NCI-H345 (cell line): ENCODE results near the gene BOK.
A peak's percentile ranks its signal among the peaks of the same experiment; 100 is the strongest.
"Not testable (repeated sequence)": the region's sequence is repeated elsewhere in the genome, so short reads cannot be mapped to it uniquely, and the experiment has no call there.

Experiments
- DNase-seq: peaks from one replicate; lab custom pipeline; 2025; lab: John Stamatoyannopoulos, UW

Gene BOK

DNA sequence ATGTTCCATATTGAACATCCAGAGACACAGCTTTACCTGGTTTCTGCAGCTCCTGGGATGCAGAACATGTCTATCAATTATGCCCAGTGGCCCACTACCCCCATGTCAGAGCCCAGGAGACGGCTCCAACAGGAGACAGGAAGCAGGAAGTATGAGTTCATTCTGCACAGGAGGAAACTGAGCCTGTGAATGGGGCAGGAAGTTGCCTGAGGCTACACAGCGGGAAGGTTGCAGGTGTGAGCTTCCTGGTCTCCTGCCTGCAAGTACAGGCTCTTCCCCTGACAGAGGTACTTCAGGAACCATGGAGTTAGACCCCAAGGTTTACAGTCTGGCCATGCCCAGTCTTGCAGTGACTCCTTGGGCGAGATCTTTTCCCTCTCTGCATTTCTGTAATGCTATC, 2.8 kb upstream of the BOK start:
- no peak for DNase-seq

DNA sequence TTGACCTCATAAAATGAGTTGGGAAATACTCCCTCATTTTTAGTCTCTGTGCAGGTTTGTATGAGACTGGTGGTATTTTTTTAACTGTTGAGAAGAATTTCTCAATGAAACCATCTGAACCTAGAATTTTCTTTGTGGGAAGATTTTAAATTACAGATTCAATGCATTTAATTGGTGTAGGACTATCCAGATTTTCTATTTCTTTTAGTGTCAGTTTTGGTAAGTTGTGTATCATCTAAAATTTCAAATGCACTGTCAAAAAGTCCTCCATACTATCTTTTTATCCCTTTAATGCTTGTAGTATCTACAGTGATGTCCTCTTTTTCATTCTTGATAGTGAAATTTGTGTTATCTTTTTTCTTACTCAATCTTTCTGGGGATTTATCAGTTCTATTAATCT, 1.8 kb upstream of the BOK start:
- no peak for DNase-seq

DNA sequence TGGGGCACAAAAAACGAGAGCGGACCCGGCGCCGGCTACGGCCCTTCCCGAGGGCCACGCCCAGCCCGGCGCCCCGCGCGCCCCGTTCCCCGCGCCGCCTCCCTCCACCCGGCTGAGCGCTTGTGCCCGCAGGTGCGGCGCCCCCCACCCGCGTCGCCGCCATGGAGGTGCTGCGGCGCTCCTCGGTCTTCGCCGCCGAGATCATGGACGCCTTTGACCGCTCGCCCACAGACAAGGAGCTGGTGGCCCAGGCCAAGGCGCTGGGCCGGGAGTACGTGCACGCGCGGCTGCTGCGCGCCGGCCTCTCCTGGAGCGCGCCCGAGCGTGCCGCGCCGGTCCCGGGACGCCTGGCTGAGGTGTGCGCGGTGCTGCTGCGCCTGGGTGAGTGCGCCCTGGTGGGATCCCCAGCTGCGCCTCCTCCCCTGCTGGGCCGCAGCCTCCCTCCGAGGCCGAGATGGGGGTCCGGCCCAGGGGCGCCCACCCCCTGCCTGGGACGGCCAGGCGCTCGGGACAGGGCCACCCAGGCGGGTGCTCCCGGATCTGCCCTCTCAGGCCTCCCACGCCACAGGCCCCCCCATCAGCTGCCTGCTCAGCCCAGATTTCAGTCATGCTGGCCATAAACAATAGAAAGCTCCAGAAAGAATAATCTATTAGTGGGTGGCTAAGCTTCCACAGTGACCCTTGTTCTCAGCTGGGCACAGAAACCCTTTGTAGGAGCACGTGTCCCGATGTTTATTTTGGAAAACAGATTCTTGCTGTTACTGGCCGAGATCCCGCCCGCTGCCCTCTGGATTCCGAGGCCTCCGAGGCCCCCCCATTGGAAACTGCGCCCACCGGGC, 997 bp downstream of the BOK start:
- DNase-seq = peak; percentile 13

DNA sequence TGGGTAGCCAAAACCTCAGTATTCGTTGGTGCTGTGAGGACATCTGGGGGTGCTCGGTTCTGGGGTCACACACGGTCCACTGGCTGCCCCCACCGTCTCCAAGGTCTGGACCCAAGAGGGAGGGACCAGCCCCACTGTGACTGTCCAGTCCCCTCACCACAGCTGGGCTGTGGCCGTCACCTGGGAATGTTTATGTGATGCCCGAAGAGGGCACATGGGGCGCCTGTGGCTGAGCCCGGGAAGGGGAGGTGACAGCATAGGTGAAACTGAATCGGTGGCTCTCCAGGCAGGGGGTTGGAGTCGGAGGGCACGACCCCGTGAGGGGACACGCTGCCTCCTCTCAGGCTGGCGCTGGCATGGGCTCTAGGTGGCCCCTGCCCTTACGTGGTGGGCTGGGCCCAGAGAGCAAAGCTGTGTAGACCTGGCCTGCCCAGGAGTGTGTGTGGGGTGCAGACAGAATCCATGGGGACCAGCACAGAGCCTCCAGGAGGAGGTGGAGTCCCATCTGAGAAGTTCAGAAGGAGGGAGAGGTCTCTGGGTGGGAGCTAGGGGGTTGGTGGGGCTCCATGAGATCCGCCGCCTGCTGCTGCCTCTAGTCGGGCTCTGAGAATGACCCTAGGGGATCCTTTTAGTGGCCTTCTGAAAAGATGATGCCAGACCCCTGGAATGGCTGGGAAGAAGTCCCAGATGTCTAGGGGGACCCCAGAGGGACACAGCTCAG, 1.8 kb downstream of the BOK start:
- no peak for DNase-seq

DNA sequence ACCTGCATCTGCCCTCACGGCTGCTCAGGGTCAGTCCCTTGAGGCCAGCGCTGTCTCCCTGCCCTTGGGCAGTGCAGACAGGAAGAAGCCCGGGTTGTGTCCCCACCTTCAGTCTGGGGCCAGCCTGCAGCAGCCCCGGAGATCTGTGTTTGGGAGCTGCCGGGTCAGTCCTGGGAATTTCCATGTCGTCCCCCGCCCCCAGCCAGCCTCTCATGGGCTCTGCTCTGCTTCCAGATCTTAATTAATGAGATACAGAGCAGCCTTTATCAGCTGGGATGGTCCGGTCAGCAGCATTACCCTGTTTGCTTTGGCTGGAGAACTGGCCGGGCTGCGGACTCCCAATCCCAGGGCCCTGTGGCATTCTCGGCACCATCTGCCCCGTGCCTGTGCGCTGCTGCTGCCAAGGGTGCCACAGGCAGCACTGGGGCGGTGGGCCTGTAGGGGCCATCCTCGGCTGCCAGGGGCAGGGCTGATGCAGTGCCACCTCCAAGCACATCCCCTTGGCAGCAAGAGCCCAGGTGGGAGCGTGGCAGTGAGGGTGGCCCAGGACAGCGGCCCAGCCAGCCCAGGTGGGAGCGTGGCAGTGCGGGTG, 2.4 kb downstream of the BOK start:
- no peak for DNase-seq

DNA sequence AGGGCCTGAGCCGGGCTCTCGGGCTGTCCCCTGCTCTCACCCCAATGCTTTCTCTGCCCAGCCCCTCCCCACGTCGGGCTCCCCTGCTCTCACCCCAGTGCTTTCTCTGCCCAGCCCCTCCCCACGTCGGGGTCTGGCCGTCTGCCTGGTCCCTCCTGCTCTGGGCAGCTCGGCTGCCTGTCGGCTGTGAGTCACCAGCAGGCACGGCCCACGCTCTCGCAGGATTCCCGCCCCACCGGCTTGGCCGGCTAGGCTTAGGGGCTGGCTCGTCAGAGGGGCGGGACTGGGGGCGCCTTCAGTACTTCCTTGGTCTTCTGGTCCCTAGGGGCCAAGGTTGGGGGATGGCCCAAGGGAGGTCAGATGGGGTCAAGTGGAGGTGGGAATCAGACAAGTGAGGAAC, 3.3 kb downstream of the BOK start:
- no peak for DNase-seq

DNA sequence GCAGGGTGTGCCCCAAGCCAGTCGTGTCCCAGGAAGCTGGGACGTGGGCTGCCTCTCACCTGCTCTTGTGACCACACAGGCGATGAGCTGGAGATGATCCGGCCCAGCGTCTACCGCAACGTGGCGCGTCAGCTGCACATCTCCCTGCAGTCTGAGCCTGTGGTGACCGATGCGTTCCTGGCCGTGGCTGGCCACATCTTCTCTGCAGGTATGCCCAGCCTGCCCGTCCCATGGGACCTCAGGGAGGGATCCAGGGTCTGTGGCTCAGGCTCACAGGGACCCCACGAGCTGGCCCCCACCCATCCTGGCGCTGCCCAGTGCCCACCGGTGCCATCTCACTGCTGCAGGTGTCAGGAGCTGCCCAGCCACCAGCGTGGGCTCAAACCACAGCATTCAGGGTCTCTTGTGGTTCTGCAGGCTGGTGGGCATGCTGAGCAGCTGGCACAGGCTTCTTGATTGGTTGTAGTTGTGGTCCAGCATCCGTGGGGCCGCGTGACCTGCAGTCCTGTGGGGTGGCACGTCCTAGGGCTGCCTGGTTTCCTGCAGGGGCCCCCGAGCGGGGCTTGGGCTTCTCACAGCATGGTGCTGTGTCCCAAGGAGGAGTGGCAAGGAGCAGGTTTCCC, 3.8 kb downstream of the BOK start:
- no peak for DNase-seq

DNA sequence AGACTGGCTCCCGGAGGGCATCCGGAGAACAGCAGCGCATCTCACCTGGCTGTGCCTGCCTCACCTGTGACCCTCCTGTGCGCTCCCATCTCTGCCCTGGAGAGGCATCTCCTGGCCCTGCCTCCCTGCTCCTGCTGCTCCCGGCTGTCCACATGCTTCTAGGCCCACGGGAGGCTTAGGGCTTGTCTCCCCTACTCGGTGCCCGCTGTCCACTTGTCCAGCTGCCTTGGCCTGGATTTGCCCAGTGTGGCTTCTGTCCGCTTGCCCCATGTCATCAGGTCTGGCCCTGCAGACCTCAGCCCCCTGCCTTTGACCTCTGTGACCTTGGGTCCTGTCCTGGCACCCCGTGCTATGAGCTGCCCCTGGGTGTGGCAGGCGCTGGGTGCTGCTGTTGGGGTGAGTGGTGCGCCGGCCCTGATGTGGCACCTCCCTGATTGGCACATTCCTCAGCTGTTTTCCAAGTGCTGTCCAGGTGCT, 4.5 kb downstream of the BOK start:
- no peak for DNase-seq

DNA sequence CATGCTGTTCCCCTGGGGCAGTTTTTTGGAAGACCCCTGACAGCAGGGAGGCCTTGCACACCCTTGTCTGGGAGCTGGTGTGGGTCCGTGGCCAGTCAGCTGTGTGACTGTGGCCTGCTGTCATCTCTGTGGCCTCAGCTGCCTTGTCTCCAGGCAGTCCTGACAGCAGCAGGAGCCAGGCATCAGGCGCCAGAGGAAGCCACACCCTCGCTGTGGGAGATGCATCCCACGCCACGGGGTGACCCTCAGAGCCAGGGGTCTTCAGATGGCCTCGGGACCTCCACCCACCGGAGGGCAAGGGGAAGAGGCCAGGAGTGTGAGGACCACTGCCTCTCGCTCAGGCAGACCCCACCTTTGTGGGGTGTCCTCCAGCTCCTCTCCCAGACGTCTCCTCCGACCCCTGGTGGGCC, 5.0 kb downstream of the BOK start:
- DNase-seq = no peak

DNA sequence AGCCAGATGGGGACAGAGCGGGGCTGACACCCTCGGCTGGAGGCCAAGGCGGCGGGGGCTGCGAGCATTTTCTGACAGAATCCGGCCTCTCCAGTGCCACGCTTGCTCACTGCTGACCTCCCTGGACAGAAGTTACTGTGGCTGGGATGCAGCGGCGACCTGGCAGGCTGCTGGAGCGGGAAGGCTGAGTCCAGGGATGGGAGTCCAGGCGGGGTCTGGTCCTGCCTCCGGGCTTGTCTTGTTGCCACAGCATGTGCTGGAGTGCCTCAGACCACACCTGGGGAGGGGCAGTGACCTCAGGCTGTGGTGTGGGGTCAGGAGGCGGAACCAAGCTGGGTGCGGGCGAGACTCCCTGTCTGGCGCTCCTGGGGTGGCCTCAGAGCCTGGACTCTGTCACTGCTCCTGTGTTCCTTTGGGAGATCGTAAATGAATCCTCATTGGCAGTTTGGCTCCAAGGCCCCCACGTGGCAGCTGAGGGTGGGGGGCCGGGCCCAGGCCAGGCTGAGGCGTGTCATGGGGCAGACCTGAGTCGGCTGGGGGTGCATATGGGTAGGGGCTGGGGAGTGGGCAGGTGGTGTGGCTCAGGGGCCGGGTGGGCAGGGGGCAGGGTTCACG, 5.5 kb downstream of the BOK start:
- no peak for DNase-seq

DNA sequence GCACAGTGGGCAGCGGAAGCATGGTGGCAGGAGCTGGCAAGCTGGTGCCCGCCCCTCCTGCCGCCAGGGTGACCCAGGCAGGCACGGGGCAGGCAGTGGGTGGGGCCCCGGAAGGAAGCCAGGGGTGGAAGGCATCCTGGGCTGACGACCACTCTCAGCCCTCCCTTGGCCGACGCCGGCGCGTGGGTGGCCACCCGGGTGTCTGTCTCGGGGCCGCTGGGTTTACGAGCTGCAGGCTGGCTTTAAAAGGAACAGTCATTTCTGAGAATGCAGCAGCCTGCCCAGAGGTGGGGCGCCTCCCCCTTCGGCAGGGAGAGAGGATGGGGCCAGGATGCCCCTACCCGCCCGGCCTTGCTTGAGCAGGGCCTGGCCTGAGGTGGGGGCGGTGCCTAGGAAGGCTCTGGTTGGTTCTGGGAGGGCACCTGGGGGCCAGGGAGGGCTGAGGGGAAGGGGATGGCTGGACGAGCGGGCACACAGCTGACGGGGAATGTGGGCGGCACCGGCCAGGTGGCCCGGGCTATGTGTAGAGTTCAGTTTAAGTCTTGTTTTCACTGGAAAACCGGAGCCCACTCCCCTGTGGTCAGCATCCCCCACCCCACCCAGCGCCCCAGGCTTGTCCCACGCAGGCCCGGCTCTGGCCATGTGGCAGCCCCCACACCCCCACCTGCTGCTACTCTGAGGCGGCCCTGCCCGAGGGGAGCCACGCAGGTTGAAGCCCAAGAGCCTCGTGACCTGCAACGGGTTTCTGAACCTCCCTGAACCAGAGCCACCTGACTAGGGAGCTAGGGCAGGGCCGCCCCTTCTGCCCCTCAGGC, 6.3 kb downstream of the BOK start:
- no peak for DNase-seq

DNA sequence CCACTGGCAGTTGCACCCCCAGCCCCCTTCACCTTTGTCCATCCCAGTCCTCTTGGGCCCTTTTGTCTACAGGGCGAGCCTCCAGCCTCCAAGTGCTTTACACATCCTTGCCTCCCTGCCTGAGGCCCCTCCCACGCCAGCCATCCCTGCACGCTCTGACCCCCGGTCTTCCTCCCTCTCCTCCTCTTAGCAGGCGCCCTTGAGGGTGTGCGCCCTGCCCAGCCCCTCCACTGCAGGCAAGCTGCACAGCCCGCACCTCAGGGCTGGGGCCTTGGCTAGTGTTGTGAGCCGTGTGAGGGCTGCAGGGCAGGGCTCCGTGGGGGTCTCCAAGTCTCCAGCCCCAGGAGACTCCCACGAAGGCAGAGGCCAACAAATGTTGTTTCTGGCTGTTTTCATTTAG, 6.9 kb downstream of the BOK start:
- no peak for DNase-seq

DNA sequence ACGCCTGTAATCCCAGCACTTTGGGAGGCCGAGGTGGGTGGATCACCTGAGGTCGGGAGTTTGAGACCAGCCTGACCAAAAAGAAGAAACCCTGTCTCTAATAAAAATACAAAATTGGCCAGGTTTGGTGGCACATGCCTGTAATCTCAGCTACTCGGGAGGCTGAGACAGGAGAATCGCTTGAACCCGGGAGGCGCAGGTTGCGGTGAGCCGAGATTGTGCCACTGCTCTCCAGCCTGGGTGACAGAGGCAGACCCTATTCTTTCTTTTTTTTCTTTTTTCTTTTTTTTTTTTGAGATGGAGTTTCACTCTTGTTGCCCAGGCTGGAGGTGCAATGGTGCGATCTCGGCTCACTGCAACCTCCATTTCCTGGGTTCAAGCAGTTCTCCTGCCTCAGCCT, 7.5 kb downstream of the BOK start:
- DNase-seq = not testable (repeated sequence)

DNA sequence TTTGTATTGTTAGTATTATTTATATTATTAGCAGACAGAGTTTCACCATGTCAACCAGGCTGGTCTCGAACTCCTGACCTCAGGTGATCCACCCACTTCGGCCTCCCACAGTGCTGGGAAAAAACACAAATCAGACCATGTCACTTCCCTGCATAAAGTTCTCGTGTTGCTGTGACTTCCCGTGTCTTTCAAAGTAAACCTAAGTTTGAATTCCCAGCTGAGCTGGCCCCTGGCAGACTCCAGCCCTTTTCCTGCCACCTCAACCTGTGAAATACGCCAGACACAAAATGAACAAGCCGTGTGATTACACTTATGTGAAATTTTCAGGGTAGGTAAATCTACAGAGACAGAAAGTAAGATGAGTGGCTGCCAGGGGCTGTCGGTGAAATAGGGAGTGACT, 7.9 kb downstream of the BOK start:
- no peak for DNase-seq

DNA sequence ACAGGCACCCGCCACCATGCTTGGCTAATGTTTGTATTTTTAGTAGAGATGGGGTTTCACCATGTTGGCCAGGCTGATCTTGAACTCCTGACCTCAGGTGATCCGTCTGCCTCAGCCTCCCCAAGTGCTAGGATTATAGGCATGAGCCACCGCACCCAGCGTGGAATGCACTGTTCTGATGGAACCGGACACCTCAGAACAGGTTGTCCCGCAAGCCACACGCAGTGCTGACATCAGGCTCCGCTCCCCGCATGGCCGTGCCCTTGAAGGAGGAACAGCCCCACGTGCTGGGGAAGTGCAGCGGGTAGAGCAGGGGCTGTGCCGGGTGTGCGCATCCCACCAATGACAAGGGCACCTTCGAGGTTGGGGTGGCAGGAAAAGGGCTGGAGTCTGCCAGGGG, 8.7 kb downstream of the BOK start:
- not testable (repeated sequence) for DNase-seq

DNA sequence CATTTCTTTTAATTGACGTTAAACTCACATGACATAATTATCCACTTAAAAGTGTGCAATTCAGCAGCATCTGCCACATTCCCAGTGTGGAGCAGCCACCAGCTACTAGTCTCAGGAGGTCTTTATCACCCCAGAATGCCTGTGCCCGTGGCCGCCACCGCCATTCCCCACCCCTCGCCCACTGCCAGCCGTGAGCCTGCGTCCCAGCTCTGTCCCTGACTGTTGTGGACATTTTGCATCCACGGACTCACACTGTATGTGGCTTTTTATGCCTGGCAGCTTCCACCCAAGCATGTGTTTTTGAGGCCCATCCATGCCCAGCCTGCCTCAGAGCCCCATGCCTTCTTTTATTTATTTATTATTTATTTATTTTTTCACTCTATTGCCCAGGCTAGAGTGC, 9.2 kb downstream of the BOK start:
- no peak for DNase-seq

DNA sequence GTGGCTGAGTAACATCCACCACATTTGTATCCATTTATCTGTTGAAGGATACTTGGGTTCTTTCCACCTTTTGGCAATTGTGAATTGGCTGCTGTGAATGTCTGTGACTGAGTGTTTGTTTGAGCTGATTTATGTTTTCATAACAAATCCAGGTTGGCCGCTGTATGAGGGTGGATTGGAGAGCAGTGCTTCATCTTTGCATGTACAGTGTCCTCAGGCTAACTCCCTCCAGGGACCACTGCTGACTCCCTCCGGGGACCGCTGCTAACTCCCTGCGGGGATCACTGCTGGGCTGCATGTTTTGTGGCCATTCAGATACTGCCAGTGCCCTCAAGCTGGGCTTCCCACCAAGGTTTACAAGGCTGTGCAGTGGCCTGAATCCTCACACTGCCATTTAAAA, 10.2 kb downstream of the BOK start:
- peak; percentile 90 for DNase-seq

DNA sequence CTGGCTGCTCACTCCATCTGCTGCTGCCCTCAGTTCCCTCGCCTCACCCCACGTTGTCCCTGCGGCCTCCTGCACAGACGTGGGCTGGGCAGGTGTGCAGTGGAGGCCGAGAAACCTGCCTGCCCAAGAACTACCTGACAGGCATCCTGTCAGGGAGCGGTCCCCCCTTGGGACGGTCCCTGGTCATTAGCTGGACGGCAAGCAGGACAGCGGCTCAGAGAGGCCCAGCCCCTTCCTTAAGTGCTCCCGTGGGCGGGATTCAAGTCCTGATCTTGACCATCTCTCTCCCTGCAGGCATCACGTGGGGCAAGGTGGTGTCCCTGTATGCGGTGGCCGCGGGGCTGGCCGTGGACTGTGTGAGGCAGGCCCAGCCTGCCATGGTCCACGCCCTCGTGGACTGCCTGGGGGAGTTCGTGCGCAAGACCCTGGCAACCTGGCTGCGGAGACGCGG, 11.3 kb downstream of the BOK start:
- no peak for DNase-seq

DNA sequence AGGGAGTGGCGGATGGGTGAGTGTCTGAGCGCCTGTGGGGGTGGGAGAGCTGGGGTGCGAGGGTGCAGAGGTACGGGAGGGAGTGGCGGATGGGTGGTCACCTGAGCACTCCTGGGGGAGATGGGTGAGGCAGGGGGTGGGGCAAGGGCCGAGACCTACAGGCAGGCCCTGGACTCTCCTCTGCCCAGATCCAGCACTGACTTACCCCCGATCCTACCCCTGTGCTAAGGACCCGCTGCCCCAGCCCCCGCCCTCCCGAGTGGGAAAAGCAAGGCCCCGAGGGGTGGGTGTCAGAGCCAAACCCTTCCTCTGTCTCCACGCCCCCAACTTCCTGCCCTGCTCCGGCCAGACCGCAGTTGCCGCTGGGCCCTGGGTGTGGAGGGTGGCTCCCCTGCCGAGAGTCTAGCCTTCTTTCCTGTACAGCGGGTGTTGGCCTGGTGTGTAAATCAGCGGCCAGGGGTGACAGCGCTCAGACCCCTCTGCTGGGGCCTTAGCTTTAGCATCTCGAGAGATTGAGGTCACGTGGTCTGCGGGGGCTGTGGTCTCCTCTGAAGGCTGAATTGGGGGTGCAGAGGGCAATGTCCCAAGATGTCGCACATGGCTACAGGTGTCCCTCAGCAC, 12.5 kb downstream of the BOK start:
- DNase-seq = no peak

DNA sequence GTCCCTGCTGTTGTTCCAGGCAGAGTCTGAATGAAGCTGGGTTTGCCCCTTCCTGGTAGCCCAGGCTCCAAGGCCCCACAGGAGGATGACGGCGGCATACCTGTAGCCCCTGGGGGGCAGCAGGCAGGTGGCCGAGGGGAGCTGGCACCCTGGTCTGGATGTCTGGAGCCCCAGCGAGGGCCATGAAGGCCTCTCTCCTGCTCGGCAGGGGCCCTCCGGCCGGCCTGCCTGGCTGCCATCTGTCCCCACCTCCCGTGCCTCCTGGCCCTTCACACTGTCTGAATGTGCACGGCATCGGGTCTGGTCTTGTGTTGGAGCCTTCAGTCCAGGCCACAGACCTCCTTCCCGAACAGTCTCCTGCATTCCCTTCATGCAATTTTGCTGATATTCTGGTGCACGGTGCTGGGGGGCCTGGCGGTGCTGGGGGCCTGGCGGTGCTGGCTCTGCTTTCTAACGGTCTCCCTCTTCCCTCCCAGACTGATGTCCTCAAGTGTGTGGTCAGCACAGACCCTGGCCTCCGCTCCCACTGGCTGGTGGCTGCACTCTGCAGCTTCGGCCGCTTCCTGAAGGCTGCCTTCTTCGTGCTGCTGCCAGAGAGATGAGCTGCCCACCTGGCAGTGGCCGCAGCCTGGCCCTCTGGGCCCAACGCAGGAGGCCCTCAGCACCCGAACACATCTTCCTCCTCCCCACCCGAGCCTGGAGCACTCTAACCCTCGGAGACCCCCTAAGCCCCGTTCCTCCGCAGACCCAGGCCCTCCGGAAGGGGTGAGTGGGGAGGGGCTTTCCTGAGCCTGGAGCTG, 13.5 kb downstream of the BOK start:
- no peak for DNase-seq
